Keratinocyte (primary cell): ENCODE results near the gene PPIP5K2. TPM values are rescaled to one million over a fixed set of nuclear protein-coding genes. Genes with fewer than 3 reads are reported as not detected.

ENCODE experiments used
- DNase-seq: peaks from one replicate; pipeline ENCODE4 v3.0.0-alpha.2; 2011; ENCODE audit warnings: low read depth, missing footprints, low spot score
- FAIRE-seq: peaks from 2 replicates; lab custom pipeline; 2011; peaks lifted over from hg19 to GRCh38; lab: Jason Lieb, UNC
- H2AFZ ChIP-seq: 2 replicates; pipeline ENCODE4 v1.6.0; 2012; ENCODE audit warnings: low read length, control low read depth, inconsistent platforms; ENCODE audit not compliant: control insufficient read depth
- H3K27ac ChIP-seq: 2 replicates; pipeline ENCODE4 v1.5.1; 2011; ENCODE audit warnings: low read length; ENCODE audit not compliant: control insufficient read depth, insufficient read depth
- H3K27me3 ChIP-seq: 3 replicates; pipeline ENCODE4 v1.6.0; 2011; ENCODE audit warnings: low read length; ENCODE audit not compliant: control insufficient read depth, insufficient read depth; ENCODE audit errors: extremely low read depth
- H3K36me3 ChIP-seq, 2 experiments: 2 replicates in 1 of 2; 3 replicates in 1 of 2; pipeline ENCODE4 v1.5.1; 2011; ENCODE audit warnings: low read length in 2 of 2, mild to moderate bottlenecking in 1 of 2; ENCODE audit not compliant: control insufficient read depth in 2 of 2, insufficient read depth in 2 of 2; ENCODE audit errors: extremely low read depth in 1 of 2
- H3K4me1 ChIP-seq: 3 replicates; pipeline ENCODE4 v1.5.1; 2011; ENCODE audit warnings: low read length; ENCODE audit not compliant: control insufficient read depth, insufficient read depth; ENCODE audit errors: extremely low read depth
- H3K4me2 ChIP-seq: 3 replicates; pipeline ENCODE4 v1.6.0; 2011; ENCODE audit warnings: low read depth, low read length; ENCODE audit not compliant: control insufficient read depth, insufficient read depth; ENCODE audit errors: extremely low read depth
- H3K4me3 ChIP-seq, 3 experiments: fragments of 200-600 bp in 1 of 3; sonication (generic) in 1 of 3; 2 replicates in 2 of 3; 3 replicates in 1 of 3; pipeline ENCODE4 v1.5.1; 2011 to 2016; ENCODE audit warnings: low read length in 3 of 3, mild to moderate bottlenecking in 3 of 3, control low read depth in 2 of 3, inconsistent platforms in 1 of 3, low read depth in 1 of 3, mixed read lengths in 1 of 3, mixed run types in 1 of 3, moderate library complexity in 1 of 3; ENCODE audit not compliant: control insufficient read depth in 2 of 3, insufficient read depth in 2 of 3; ENCODE audit errors: extremely low read depth in 1 of 3
- H3K79me2 ChIP-seq: 2 replicates; pipeline ENCODE4 v1.6.0; 2012; ENCODE audit warnings: low read length; ENCODE audit not compliant: control insufficient read depth, insufficient read depth
- H3K9ac ChIP-seq: 3 replicates; pipeline ENCODE4 v1.6.0; 2011; ENCODE audit warnings: low read length; ENCODE audit not compliant: control insufficient read depth, insufficient read depth; ENCODE audit errors: extremely low read depth
- H3K9me1 ChIP-seq: 3 replicates; pipeline ENCODE4 v1.6.0; 2011; ENCODE audit warnings: low read length; ENCODE audit not compliant: control insufficient read depth, insufficient read depth; ENCODE audit errors: extremely low read depth
- H3K9me3 ChIP-seq: 2 replicates; pipeline ENCODE4 v1.5.1; 2012; ENCODE audit warnings: low read depth, low read length; ENCODE audit not compliant: control insufficient read depth
- H4K20me1 ChIP-seq: 3 replicates; pipeline ENCODE4 v1.6.0; 2011; ENCODE audit warnings: low read length; ENCODE audit not compliant: control insufficient read depth, insufficient read depth; ENCODE audit errors: extremely low read depth
- EZH2 ChIP-seq: IDR thresholded peaks from one replicate; pipeline ENCODE4 v1.6.1; 2012; ENCODE audit warnings: inconsistent platforms, mild to moderate bottlenecking, low read length, moderate library complexity
- dilution Hi-C: fragments of 300-500 bp; cut with MboI; formaldehyde crosslinking; loops from one replicate; pipeline ENCODE4 v1.7.0; 2020; ENCODE audit warnings: low sequenced_read_pairs; ENCODE audit not compliant: extremely low pct_ligation_motif_present
- polyA plus RNA-seq, 5 experiments: library from polyadenylated mRNA; depleted of rRNA in 3 of 5; stranded (reverse) in 3 of 5; stranded (forward) in 1 of 5; unstranded in 1 of 5; fragments of >200 nt; gene quantifications; 1 replicate in 1 of 5; 2 replicates in 3 of 5; 3 replicates in 1 of 5; pipeline versions ENCODE4 v1.2.1 to v1.2.3, GENCODE V29; 2011 to 2012; ENCODE audit warnings: missing spikeins in 2 of 5, low read depth in 1 of 5, low replicate concordance in 1 of 5
- TF ChIP-seq, protein P1 (sequence below), 3 experiments: IDR thresholded peaks in 1 of 3; conservative IDR thresholded peaks in 1 of 3; optimal IDR thresholded peaks in 1 of 3; 2 replicates in 2 of 3; 3 replicates in 1 of 3; pipeline versions ENCODE3 to v1.5.1; 2011; ENCODE audit warnings: low read length in 3 of 3, mild to moderate bottlenecking in 3 of 3, moderate library complexity in 2 of 3, control low read depth in 1 of 3, inconsistent platforms in 1 of 3; ENCODE audit not compliant: insufficient read depth in 2 of 3; ENCODE audit errors: extremely low read depth in 1 of 3

Gene PPIP5K2
- polyA plus RNA-seq, 1 donor (not counting 4 experiments of a cell fraction or from before 2014, with no cell fraction given): 27.8 TPM

DNA sequence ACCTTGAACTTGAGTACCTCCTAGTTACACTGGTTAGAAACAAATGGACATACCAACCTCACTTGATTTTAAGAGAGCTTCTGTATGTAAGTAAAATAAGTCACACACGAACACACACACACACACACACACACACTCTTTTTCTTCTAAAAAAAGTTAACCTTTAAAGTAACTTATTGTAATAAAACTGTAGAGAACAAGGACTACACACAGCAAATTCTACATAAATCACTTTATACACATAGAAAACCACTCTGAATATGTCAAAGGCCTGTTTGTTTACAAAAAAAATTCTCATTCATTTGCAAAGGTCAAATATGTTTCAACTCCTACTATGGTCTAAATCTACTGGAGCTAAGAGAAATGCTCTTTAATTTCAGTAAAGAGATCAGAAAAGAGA is 29.3 kb upstream of the PPIP5K2 start:
- Histone ChIP-seq H3K9me3 (no peaks in the 10 kb centered on the region), H4K20me1 (no peaks in the 10 kb centered on the region), H3K4me2 (no peak overlapping the region), H3K9me1 (no peaks in the 10 kb centered on the region), H3K79me2 (no peaks in the 10 kb centered on the region), H3K4me3 (no peak overlapping the region), H3K27me3 (no peaks in the 10 kb centered on the region), H2AFZ (no peak overlapping the region), H3K27ac (no peak overlapping the region), H3K36me3 (no peaks in the 10 kb centered on the region), H3K4me1 (peaks cover 4% of the 10 kb centered on the region), H3K9ac (no peak overlapping the region)
- dilution Hi-C loops: no loop called here
- DNase-seq: no peak
- FAIRE-seq: no peak
- TF ChIP-seq EZH2: no peak
- TF ChIP-seq, protein P1, sequence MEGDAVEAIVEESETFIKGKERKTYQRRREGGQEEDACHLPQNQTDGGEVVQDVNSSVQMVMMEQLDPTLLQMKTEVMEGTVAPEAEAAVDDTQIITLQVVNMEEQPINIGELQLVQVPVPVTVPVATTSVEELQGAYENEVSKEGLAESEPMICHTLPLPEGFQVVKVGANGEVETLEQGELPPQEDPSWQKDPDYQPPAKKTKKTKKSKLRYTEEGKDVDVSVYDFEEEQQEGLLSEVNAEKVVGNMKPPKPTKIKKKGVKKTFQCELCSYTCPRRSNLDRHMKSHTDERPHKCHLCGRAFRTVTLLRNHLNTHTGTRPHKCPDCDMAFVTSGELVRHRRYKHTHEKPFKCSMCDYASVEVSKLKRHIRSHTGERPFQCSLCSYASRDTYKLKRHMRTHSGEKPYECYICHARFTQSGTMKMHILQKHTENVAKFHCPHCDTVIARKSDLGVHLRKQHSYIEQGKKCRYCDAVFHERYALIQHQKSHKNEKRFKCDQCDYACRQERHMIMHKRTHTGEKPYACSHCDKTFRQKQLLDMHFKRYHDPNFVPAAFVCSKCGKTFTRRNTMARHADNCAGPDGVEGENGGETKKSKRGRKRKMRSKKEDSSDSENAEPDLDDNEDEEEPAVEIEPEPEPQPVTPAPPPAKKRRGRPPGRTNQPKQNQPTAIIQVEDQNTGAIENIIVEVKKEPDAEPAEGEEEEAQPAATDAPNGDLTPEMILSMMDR (optimal IDR thresholded peaks at IDR 0.05 in 1 of 3, IDR thresholded peaks at IDR 0.05 in 1 of 3, conservative IDR thresholded peaks at IDR 0.05 in 1 of 3; ENCODE audit: extremely low read depth in 1 of 3, insufficient read depth in 2 of 3, low read length in 3 of 3): no peak

DNA sequence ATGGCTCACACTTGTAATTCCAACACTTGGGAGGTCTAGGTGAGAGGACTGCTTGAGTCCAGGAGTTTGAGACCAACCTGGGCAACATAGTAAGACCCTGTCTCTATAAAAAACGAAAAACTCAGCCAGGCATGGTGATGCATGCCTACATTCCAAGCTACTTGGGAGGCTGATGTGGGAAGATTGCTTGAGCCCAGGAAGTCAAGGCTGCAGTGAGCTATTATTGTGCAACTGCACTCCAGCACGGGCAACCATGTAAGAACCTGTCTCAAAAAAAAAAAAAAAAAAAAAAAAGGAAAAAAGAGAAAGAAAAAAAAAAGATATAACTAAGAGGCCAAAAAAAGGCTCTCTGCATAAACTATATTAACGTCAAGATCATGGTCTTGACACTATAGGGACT is 27.4 kb upstream of the PPIP5K2 start:
- no peaks in the 10 kb centered on the region for H3K27me3 ChIP-seq
- FAIRE-seq (no peak), DNase-seq (no peak)
- H3K4me1 ChIP-seq: no peaks in the 10 kb centered on the region
- H3K9me1 ChIP-seq: no peaks in the 10 kb centered on the region
- H3K36me3 ChIP-seq: no peaks in the 10 kb centered on the region
- TF ChIP-seq, protein P1 (optimal IDR thresholded peaks at IDR 0.05 in 1 of 3, IDR thresholded peaks at IDR 0.05 in 1 of 3, conservative IDR thresholded peaks at IDR 0.05 in 1 of 3; ENCODE audit: extremely low read depth in 1 of 3, insufficient read depth in 2 of 3, low read length in 3 of 3): no peak
- no peaks in the 10 kb centered on the region for H4K20me1 ChIP-seq
- H3K4me2 ChIP-seq: no peak overlapping the region
- H3K4me3 ChIP-seq: no peak overlapping the region
- no peaks in the 10 kb centered on the region for H3K9me3 ChIP-seq
- H3K27ac ChIP-seq: no peak overlapping the region
- H3K79me2 ChIP-seq: no peaks in the 10 kb centered on the region
- H2AFZ ChIP-seq: no peak overlapping the region
- no peak overlapping the region for H3K9ac ChIP-seq
- dilution Hi-C loops: no loop called here
